ENCODE measurements around the gene FOXO1. TPM values are rescaled to one million over a fixed set of nuclear protein-coding genes. Genes with fewer than 3 reads are reported as not detected.

FOXO1 gene
- total RNA-seq, 2 donors from 2014 or later = 20.1 to 29.7 TPM

- Histone ChIP-seq H3K9ac (ENCODE audit: extremely low read depth, low read length, poor library complexity, severe bottlenecking) (no peak overlapping the region), H3K36me3 (ENCODE audit: control insufficient read depth, insufficient read depth, low read length) (no peaks in the 10 kb centered on the region), H3K27me3 (ENCODE audit: control insufficient read depth, insufficient read depth, low read length, poor library complexity, severe bottlenecking) (no peaks in the 10 kb centered on the region), H3K4me1 (ENCODE audit: control insufficient read depth, insufficient read depth, low read length) (peaks cover 10% of the 10 kb centered on the region), H3K4me3 (ENCODE audit: low read length) (no peak overlapping the region), H3K27ac (ENCODE audit: low read depth, low read length) (no peak overlapping the region), H3K9me3 (ENCODE audit: control insufficient read depth, low read length) (no peaks in the 10 kb centered on the region)
- Mint-ChIP-seq H3K36me3 (ENCODE audit: low read depth) (no peaks in the 10 kb centered on the region), H3K4me3 (no peak overlapping the region), H3K4me1 (peaks cover 19% of the 10 kb centered on the region), H3K27me3 (ENCODE audit: insufficient read depth) (no peaks in the 10 kb centered on the region), H3K27ac (no peak overlapping the region), H3K9me3 (peaks cover 14% of the 10 kb centered on the region)
- TF ChIP-seq CTCF (conservative IDR thresholded peaks at IDR 0.05) = no peak
- no peak for DNase-seq
- WGBS, 2 experiments (ENCODE audit: insufficient coverage in 1 of 2, insufficient read length in 1 of 2) = 94 to 96% methylated on average over 4 of the region's 4 CpGs
These were observed 132.0 kb downstream of the FOXO1 start for GRCh38 chr13:40534456-40534855.

GRCh38 chr13:40533072-40533471, 133.4 kb downstream of the FOXO1 start:
- H3K36me3 Mint-ChIP-seq (ENCODE audit: low read depth) = peaks cover 3% of the 10 kb centered on the region
- H3K9me3 Mint-ChIP-seq = peaks cover 17% of the 10 kb centered on the region
- peaks cover 10% of the 10 kb centered on the region for H3K4me1 ChIP-seq (ENCODE audit: control insufficient read depth, insufficient read depth, low read length)
- H3K9me3 ChIP-seq (ENCODE audit: control insufficient read depth, low read length) = peaks cover 3% of the 10 kb centered on the region
- no peak for TF ChIP-seq CTCF (conservative IDR thresholded peaks at IDR 0.05)
- peaks cover 18% of the 10 kb centered on the region for H3K4me1 Mint-ChIP-seq
- no peak for DNase-seq
- WGBS, 2 experiments (ENCODE audit: insufficient coverage in 1 of 2, insufficient read length in 1 of 2) = 96% methylated on average over 5 to 8 of the region's 8 CpGs
- no peaks in the 10 kb centered on the region for H3K27me3 ChIP-seq (ENCODE audit: control insufficient read depth, insufficient read depth, low read length, poor library complexity, severe bottlenecking)
- no peak overlapping the region for H3K9ac ChIP-seq (ENCODE audit: extremely low read depth, low read length, poor library complexity, severe bottlenecking)
- H3K27me3 Mint-ChIP-seq (ENCODE audit: insufficient read depth) = no peaks in the 10 kb centered on the region
- no peaks in the 10 kb centered on the region for H3K36me3 ChIP-seq (ENCODE audit: control insufficient read depth, insufficient read depth, low read length)
- H3K27ac ChIP-seq (ENCODE audit: low read depth, low read length) = no peak overlapping the region
- H3K4me3 Mint-ChIP-seq = no peak overlapping the region
- H3K27ac Mint-ChIP-seq = no peak overlapping the region
- H3K4me3 ChIP-seq (ENCODE audit: low read length) = no peak overlapping the region

- TF ChIP-seq CTCF (conservative IDR thresholded peaks at IDR 0.05) = no peak
- Histone ChIP-seq H3K9ac (ENCODE audit: extremely low read depth, low read length, poor library complexity, severe bottlenecking) (no peak overlapping the region), H3K27me3 (ENCODE audit: control insufficient read depth, insufficient read depth, low read length, poor library complexity, severe bottlenecking) (no peaks in the 10 kb centered on the region), H3K36me3 (ENCODE audit: control insufficient read depth, insufficient read depth, low read length) (no peaks in the 10 kb centered on the region), H3K4me3 (ENCODE audit: low read length) (no peak overlapping the region), H3K27ac (ENCODE audit: low read depth, low read length) (no peak overlapping the region), H3K9me3 (ENCODE audit: control insufficient read depth, low read length) (peaks cover 19% of the 10 kb centered on the region), H3K4me1 (ENCODE audit: control insufficient read depth, insufficient read depth, low read length) (no peaks in the 10 kb centered on the region)
- Mint-ChIP-seq H3K36me3 (ENCODE audit: low read depth) (peaks cover 8% of the 10 kb centered on the region), H3K9me3 (peaks cover 26% of the 10 kb centered on the region), H3K27ac (no peak overlapping the region), H3K27me3 (ENCODE audit: insufficient read depth) (no peaks in the 10 kb centered on the region), H3K4me1 (peaks cover 5% of the 10 kb centered on the region), H3K4me3 (no peak overlapping the region)
- WGBS, 2 experiments (ENCODE audit: insufficient coverage in 1 of 2, insufficient read length in 1 of 2) = 90% methylated on average over 1 of the region's 1 CpG; no CpG with 5 or more reads in 1 of the 2 experiments
- DNase-seq = no peak
These were observed 135.5 kb downstream of the FOXO1 start for GRCh38 chr13:40530961-40531360.
